Natural killer cell treated with Interleukin-12 subunit alpha and Interleukin-12 subunit beta and Interleukin-15 and Interleukin-18, amount 100 ng/mL, for 72 hours (primary cell): ENCODE measurements around the gene GLRA1. TPM values are rescaled to one million over a fixed set of nuclear protein-coding genes. Genes with fewer than 3 reads are reported as not detected.
"Not testable (repeated sequence)": the region's sequence is repeated elsewhere in the genome, so short reads cannot be mapped to it uniquely, and the experiment has no call there.

Experiments
- ATAC-seq, 2 donors: fragments of 150-1000 bp; cut with Tn5 transposase in 1 of 2; sonication (Bioruptor Pico), chemical (Tn5 transposase) in 1 of 2; 2 replicates each; pipeline ENCODE4 v1.10.0; 2021
- DNase-seq: peaks from one replicate; pipeline ENCODE4 v3.0.0; 2022; ENCODE audit warnings: low spot score
- H3K27ac Mint-ChIP-seq, 2 donors: 1 replicate in 1 of 2; 2 replicates in 1 of 2; pipeline ENCODE4 v1.8.0; 2022; ENCODE audit warnings: mixed read lengths in 2 of 2, mild to moderate bottlenecking in 1 of 2, moderate library complexity in 1 of 2
- H3K27me3 Mint-ChIP-seq, 2 donors: 1 replicate in 1 of 2; 2 replicates in 1 of 2; pipeline ENCODE4 v1.8.0; 2022; ENCODE audit warnings: mixed read lengths in 2 of 2
- H3K36me3 Mint-ChIP-seq: one replicate; pipeline ENCODE4 v1.8.0; 2022; ENCODE audit warnings: mixed read lengths
- H3K4me1 Mint-ChIP-seq, 2 donors: 1 replicate in 1 of 2; 2 replicates in 1 of 2; pipeline ENCODE4 v1.8.0; 2022; ENCODE audit warnings: low read depth in 2 of 2, mixed read lengths in 2 of 2, mild to moderate bottlenecking in 1 of 2
- H3K4me3 Mint-ChIP-seq: one replicate; pipeline ENCODE4 v1.8.0; 2022; ENCODE audit warnings: mixed read lengths
- H3K9me3 Mint-ChIP-seq: 2 replicates; pipeline ENCODE4 v1.8.0; 2022; ENCODE audit warnings: mixed read lengths
- total RNA-seq, 2 donors: library from RNA; stranded (reverse); gene quantifications; one replicate each; pipeline ENCODE4 v1.2.3, GENCODE V29; 2022

GLRA1 gene
- total RNA-seq, 2 donors from 2014 or later = not detected

DNA sequence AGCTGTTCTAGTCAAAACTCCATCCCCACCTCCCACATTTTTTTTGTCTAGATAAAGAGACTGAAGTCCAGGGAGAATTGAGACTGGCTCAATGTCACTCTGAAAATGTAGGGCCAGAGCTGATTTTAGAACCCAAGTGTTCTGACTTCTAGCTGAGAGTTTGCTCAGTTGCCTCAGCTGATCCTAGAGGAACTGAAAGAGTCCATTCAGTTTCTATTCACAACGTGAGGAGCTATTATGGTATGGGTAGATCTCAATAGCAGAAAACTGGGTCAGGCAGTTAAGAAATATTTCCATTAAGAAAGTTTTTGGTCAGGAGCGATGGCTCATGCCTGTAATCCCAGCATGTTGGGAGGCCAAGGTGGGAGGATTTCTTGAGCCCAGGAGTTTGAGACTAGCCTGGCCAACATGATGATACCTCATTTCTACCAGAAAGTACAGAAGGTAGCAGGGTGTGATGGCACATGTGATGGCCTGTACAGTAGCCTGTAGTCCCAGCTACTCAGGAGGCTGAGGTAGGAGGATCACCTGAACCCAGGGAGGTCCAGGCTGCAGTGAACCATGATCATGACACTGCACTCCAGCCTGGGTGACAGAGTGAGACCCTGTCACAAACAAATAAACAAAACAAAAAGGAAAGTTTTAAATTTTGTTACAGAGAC, 61.7 kb downstream of the GLRA1 start:
- DNase-seq (no peak), ATAC-seq (no peak)
- Mint-ChIP-seq H3K4me3 (no peak overlapping the region), H3K36me3 (no peaks in the 10 kb centered on the region), H3K4me1 (no peaks in the 10 kb centered on the region), H3K27ac (no peak overlapping the region), H3K9me3 (no peaks in the 10 kb centered on the region), H3K27me3 (peaks cover 0 to 6% of the 10 kb centered on the region in 2 donors)

DNA sequence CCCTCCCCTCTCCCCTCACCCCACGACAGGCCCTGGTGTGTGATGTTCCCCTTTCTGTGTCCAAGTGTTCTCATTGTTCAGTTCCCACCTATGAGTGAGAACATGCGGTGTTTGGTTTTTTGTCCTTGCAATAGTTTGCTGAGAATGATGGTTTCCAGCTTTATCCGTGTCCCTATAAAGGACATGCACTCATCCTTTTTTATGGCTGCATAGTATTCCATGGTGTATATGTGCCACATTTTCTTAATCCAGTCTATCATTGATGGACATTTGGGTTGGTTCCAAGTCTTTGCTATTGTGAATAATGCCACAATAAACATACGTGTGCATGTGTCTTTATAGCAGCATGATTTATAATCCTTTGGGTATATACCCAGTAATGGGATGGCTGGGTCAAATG, 63.8 kb downstream of the GLRA1 start:
- not testable (repeated sequence) for H3K9me3 Mint-ChIP-seq, H3K27ac Mint-ChIP-seq, H3K4me1 Mint-ChIP-seq, H3K27me3 Mint-ChIP-seq, ATAC-seq, H3K4me3 Mint-ChIP-seq, H3K36me3 Mint-ChIP-seq, DNase-seq

DNA sequence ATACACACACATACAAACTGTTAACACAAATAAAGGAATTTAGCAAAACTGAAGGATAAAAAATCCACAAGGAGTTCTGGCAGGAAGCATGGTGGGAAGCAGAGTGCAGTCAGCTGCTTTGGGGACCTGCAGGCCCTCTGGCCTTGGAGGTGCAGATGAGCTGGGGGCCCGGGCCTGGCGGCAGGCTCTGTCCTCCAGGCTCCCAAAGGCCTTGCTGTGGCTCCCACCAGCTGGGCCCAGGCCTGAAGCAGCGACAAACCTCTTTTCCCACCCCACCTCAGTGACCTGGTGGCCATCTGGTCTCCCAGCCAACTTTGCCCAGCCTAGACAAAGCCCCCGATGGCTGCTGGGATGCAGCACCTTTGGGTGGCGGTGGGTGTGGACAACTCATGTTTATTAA, 67.8 kb downstream of the GLRA1 start:
- ATAC-seq (no peak), DNase-seq (no peak)
- H3K27ac Mint-ChIP-seq = no peak overlapping the region
- peaks cover 0 to 3% of the 10 kb centered on the region in 2 donors for H3K4me1 Mint-ChIP-seq
- H3K4me3 Mint-ChIP-seq = no peak overlapping the region
- H3K27me3 Mint-ChIP-seq = peaks cover 0 to 2% of the 10 kb centered on the region in 2 donors
- no peaks in the 10 kb centered on the region for H3K36me3 Mint-ChIP-seq
- H3K9me3 Mint-ChIP-seq = no peaks in the 10 kb centered on the region

DNA sequence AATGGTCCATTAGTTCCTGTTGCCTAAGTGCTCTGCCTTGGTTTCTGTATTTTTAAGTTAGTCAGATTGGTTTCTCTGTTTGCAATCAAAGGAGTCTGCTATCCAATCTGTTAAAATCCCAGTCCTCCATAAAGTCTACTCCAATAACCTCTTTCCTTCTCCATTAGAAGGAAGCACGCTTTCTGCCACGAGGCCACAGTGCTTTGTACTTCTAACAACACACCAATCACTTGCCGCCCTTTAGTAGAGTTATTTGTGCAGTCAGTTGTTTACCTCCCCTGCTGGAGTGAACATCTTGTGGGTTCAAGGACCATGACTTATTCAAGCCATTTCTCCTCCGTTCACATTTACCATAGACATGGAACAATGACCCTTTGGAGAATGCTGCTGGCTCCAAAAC, 69.0 kb downstream of the GLRA1 start:
- H3K9me3 Mint-ChIP-seq = no peaks in the 10 kb centered on the region
- H3K27ac Mint-ChIP-seq = no peak overlapping the region
- no peak for DNase-seq
- H3K27me3 Mint-ChIP-seq = peaks cover 0 to 2% of the 10 kb centered on the region in 2 donors
- no peak overlapping the region for H3K4me3 Mint-ChIP-seq
- peaks cover 0 to 3% of the 10 kb centered on the region in 2 donors for H3K4me1 Mint-ChIP-seq
- ATAC-seq = no peak
- H3K36me3 Mint-ChIP-seq = no peaks in the 10 kb centered on the region

DNA sequence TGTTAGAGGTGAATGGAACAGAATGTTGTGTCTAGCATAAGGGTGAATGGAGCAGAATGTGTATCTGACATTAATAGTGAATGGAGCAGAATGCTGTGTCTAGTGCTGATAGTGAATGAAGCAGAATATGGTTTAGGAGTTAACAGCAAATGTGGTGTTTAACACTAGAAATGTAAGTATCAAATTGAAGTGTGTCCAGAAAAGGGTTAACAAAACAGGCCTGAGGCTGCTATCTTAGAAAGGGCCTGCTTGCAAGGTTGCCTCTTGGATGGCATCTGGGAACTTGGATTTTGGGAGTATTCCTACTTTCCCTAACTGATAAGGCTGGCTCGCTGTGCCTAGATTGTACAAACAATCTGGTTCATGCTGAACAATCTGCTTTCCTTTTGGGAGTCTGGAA, 76.8 kb downstream of the GLRA1 start:
- H3K36me3 Mint-ChIP-seq = no peaks in the 10 kb centered on the region
- H3K4me1 Mint-ChIP-seq = no peaks in the 10 kb centered on the region
- DNase-seq (no peak), ATAC-seq (no peak)
- H3K9me3 Mint-ChIP-seq = no peaks in the 10 kb centered on the region
- peaks cover 0 to 2% of the 10 kb centered on the region in 2 donors for H3K27me3 Mint-ChIP-seq
- H3K4me3 Mint-ChIP-seq = no peak overlapping the region
- H3K27ac Mint-ChIP-seq = no peak overlapping the region

DNA sequence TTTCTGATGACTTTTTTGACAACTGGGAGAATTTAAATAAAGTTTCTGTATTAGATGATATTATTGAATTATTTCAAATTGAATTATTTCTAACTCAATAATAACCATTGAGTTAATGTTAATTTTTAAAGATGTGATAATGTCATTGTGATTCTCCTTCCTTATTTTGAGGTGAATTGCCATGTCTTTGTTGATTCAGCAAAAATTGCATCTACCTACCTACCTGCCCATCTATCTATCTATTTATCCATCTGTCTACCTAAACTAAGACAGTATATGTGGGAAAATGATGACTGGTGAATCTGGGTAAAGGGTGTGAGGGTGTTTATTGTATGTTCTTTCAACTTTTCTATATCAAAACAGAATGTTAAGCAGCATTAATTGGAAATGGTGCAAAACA, 77.9 kb downstream of the GLRA1 start:
- Mint-ChIP-seq H3K4me1 (no peaks in the 10 kb centered on the region), H3K36me3 (no peaks in the 10 kb centered on the region), H3K9me3 (no peaks in the 10 kb centered on the region), H3K4me3 (no peak overlapping the region), H3K27me3 (peaks cover 0 to 2% of the 10 kb centered on the region in 2 donors), H3K27ac (no peak overlapping the region)
- DNase-seq = no peak
- ATAC-seq = no peak

DNA sequence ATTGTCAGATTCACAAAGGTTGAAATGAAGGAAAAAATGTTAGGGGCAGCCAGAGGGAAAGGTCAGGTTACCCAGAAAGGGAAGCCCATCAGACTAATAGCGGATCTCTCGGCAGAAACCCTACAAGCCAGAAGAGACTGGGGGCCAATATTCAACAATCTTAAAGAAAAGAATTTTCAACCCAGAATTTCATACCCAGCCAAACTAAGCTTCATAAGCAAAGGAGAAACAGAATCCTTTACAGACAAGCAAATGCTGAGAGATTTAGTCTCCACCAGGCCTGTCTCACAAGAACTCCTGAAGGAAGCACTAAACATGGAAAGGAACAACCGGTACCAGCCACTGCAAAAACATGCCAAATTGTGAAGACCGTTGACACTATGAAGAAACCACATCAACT, 91.8 kb downstream of the GLRA1 start:
- not testable (repeated sequence) for H3K4me3 Mint-ChIP-seq, H3K27me3 Mint-ChIP-seq, ATAC-seq, H3K4me1 Mint-ChIP-seq, H3K27ac Mint-ChIP-seq, DNase-seq
- Mint-ChIP-seq H3K9me3 (peaks cover 28% of the 10 kb centered on the region), H3K36me3 (peaks cover 50% of the 10 kb centered on the region)

DNA sequence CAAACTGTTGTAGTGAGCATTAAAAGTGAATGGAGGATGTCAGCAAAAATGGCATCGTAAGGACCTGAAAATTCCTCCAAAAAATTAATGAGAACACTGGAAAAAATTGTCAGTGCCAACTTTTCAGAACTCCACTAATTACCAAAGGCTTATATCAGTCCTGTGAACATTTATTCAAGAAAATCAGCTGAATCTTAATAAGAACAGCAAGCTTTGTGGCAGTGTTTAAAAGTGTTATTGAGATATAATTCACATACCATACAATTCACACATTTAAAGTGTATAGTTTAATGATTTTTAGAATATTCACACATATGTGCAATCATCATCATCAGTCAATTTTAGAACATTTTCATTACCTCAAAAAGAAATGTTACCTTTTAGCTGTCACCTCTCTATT, 95.3 kb downstream of the GLRA1 start:
- H3K27ac Mint-ChIP-seq = no peak overlapping the region
- peaks cover 0 to 8% of the 10 kb centered on the region in 2 donors for H3K4me1 Mint-ChIP-seq
- H3K27me3 Mint-ChIP-seq = no peaks in the 10 kb centered on the region
- H3K36me3 Mint-ChIP-seq = peaks cover 25% of the 10 kb centered on the region
- H3K4me3 Mint-ChIP-seq = no peak overlapping the region
- H3K9me3 Mint-ChIP-seq = peaks cover 16% of the 10 kb centered on the region
- no peak for DNase-seq
- no peak for ATAC-seq

DNA sequence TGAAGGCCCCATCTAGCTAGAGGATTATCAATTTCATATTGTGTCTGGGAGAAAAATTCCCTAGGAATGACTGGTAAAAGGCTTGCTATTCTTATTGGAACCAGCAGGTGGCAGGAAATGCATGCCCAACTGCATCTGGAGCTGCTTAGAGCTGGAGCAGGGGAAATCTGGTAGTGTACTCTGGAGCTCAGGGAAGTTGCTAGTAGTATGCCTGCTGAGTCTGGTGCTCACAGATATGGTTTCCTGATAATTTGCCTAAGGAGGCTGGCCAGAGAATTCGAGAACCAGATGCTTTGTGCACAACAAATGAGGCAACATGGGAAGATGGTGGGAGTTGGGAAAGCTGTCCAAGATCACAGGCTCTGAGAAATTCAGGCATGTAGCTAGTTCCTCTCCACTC, 99.2 kb downstream of the GLRA1 start:
- no peak overlapping the region for H3K4me3 Mint-ChIP-seq
- no peak overlapping the region for H3K27ac Mint-ChIP-seq
- peaks cover 0 to 5% of the 10 kb centered on the region in 2 donors for H3K4me1 Mint-ChIP-seq
- no peak for DNase-seq
- no peaks in the 10 kb centered on the region for H3K9me3 Mint-ChIP-seq
- no peaks in the 10 kb centered on the region for H3K36me3 Mint-ChIP-seq
- no peaks in the 10 kb centered on the region for H3K27me3 Mint-ChIP-seq
- no peak for ATAC-seq

DNA sequence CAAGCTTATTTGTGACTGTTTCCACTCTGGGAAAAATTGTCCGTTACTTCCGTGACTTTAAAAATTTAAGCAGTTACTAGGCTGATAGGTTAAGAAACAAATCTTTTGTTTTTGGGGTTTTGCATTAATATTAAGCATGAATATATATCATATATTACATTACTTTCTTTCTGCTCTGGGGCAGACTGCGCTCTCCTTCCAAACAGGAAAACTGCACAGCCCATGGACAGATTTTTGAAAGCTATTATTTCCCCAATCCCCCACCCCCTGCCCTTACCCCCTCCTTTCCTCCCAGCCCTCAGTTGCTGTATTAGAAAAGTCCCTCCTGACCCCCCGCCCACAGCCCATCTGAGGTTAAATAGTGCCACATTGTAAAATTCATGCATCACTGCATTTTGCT, 102.5 kb downstream of the GLRA1 start:
- DNase-seq = no peak
- ATAC-seq = no peak
- H3K36me3 Mint-ChIP-seq = no peaks in the 10 kb centered on the region
- no peaks in the 10 kb centered on the region for H3K9me3 Mint-ChIP-seq
- no peaks in the 10 kb centered on the region for H3K27me3 Mint-ChIP-seq
- no peak overlapping the region for H3K27ac Mint-ChIP-seq
- no peak overlapping the region for H3K4me3 Mint-ChIP-seq
- peaks cover 0 to 5% of the 10 kb centered on the region in 2 donors for H3K4me1 Mint-ChIP-seq

DNA sequence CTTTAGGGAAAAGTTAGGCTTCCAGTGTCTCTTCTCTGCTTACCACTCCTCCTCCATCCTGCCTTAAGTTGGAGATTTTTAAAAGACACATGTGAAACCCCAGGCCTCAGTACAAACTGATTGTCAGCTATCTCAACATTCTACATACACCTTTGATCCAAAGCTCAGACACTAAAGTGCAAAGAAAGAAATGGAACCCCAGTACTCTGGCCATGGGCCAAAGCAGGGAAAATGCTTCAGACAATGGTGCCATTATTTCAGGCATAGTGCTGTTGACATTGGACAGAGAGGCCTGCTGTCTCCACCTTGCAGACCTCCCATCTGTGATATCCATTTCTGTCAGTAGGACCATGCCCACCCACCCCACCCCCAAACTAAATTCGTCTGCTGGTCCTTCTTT, 103.7 kb downstream of the GLRA1 start:
- H3K27ac Mint-ChIP-seq = no peak overlapping the region
- H3K9me3 Mint-ChIP-seq = no peaks in the 10 kb centered on the region
- ATAC-seq (no peak), DNase-seq (no peak)
- H3K4me1 Mint-ChIP-seq = peaks cover 0 to 5% of the 10 kb centered on the region in 2 donors
- no peak overlapping the region for H3K4me3 Mint-ChIP-seq
- no peaks in the 10 kb centered on the region for H3K27me3 Mint-ChIP-seq
- H3K36me3 Mint-ChIP-seq = no peaks in the 10 kb centered on the region

DNA sequence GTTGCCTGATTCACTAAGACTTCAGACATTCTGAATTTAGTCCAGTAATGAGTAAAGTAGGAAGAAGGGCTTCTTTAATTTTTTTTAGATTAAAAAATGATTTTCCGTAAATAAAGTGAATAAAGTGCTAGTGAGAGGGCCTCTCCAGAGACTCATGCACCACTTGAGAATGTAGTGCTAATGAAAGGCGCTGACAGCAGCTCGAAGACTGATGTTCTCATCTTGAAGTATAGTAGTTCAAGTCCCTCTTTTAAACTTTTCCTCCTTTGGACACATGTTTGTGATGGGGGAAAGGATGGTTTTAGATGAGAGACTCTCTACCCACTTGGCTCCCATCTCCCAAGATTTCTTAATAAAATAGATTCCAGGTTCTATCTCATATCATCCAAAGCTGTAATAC, 104.4 kb downstream of the GLRA1 start:
- ATAC-seq = no peak

DNA sequence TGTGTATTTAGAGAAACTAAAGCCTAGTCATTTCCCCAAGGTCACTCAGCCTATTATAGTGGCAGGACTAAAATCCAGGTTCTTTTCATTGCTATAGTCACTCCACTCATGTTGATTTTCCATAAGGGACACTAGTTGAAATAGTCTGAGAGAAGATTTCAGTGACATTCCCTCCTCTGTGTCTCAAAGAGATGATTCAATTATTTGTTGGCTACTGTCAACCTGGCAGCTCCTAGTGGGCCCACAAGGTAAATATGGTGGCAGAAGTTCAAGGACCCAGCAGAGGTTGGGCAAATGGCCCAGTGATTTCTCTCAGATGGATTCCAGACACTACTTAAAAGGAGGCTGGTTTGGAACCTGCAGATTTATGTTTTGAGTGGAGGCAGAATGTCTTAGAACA, 104.8 kb downstream of the GLRA1 start:
- H3K36me3 Mint-ChIP-seq = no peaks in the 10 kb centered on the region
- peaks cover 0 to 2% of the 10 kb centered on the region in 2 donors for H3K4me1 Mint-ChIP-seq
- ATAC-seq (no peak), DNase-seq (no peak)
- H3K4me3 Mint-ChIP-seq = no peak overlapping the region
- no peak overlapping the region for H3K27ac Mint-ChIP-seq
- no peaks in the 10 kb centered on the region for H3K27me3 Mint-ChIP-seq
- no peaks in the 10 kb centered on the region for H3K9me3 Mint-ChIP-seq

More for the DNA sequence above, 104.4 kb downstream of the GLRA1 start:
- H3K4me1 Mint-ChIP-seq = peaks cover 0 to 3% of the 10 kb centered on the region in 2 donors
- H3K36me3 Mint-ChIP-seq = no peaks in the 10 kb centered on the region
- no peak for DNase-seq
- H3K27ac Mint-ChIP-seq = no peak overlapping the region
- H3K27me3 Mint-ChIP-seq = no peaks in the 10 kb centered on the region
- no peaks in the 10 kb centered on the region for H3K9me3 Mint-ChIP-seq
- H3K4me3 Mint-ChIP-seq = no peak overlapping the region

DNA sequence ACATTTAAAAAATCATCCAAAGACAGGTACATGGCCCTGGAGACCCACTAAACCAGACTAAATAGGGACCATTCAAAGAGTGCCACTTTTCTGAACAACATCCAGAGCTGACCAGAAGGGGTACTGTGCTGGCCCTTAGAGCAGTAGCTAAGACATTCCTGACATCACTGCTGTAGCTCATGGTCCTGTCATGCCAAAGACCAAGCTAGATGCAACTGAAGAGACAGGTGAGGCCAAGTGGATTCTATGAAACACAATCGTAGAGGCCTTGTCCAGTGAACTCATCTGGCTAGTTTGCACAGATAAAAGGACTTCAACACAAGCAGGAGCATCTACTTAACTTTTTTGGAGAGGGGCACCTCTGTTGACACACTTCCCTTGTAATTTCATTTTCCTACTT, 109.6 kb downstream of the GLRA1 start:
- no peak for DNase-seq
- Mint-ChIP-seq H3K9me3 (no peaks in the 10 kb centered on the region), H3K4me1 (peaks cover 11 to 12% of the 10 kb centered on the region in 2 donors), H3K27me3 (no peaks in the 10 kb centered on the region), H3K4me3 (no peak overlapping the region), H3K36me3 (peaks cover 28% of the 10 kb centered on the region), H3K27ac (no peak overlapping the region)
- no peak for ATAC-seq

DNA sequence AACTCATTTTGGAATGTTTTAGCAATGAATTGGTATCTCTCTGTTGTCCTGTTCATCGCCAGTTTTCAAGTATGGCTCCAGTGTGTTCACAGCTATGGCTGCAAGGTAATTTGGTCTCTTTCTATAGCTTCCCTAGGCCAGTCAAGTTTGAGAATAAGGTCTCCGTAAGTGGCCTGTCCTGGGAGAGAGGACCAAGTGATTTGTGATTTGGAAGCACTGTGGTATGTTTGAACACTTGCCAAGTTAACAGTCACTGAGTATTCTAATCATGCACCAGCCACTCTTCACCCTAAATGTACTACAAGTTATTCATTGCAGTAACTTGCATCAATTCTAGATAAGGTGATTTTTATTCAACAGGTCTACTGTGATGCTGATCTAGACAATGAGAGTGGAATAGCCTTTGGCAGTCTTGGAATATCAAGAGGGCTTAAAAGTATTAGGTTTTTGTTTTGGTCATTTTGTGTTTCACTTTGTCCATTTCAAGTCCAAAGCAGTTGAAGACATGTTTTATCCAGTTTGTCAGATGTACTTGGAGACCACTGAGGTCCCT, 111.8 kb downstream of the GLRA1 start:
- peaks cover 11 to 15% of the 10 kb centered on the region in 2 donors for H3K4me1 Mint-ChIP-seq
- H3K27ac Mint-ChIP-seq = no peak overlapping the region
- peaks cover 33% of the 10 kb centered on the region for H3K36me3 Mint-ChIP-seq
- H3K27me3 Mint-ChIP-seq = no peaks in the 10 kb centered on the region
- H3K4me3 Mint-ChIP-seq = no peak overlapping the region
- no peak for DNase-seq
- H3K9me3 Mint-ChIP-seq = no peaks in the 10 kb centered on the region
- no peak for ATAC-seq
